GM23338 (cell line): Measurements from ENCODE around the gene CWC15. TPM values are rescaled to one million over a fixed set of nuclear protein-coding genes. Genes with fewer than 3 reads are reported as not detected.

ENCODE experiments used
- ATAC-seq: fragments of 200-7000 bp; cut with Tn5 transposase; 3 replicates; pipeline ENCODE4 v1.9.1; 2020
- DNase-seq: peaks from one replicate; pipeline ENCODE4 v3.0.0-alpha.2; 2015; ENCODE audit warnings: low spot score
- H2AFZ ChIP-seq: fragments of 200-600 bp; sonication (generic); 2 replicates; pipeline ENCODE4 v1.8.0; 2016; ENCODE audit warnings: antibody characterized with exemption, mild to moderate bottlenecking, moderate library complexity
- H3F3A ChIP-seq: fragments of 200-600 bp; sonication (generic); replicated peaks from 2 replicates; pipeline ENCODE4 v1.8.0; 2017; ENCODE audit warnings: antibody characterized with exemption, mixed run types, low read depth
- H3K27ac ChIP-seq: fragments of 200-600 bp; sonication (generic); 2 replicates; pipeline ENCODE4 v1.6.1; 2016; ENCODE audit warnings: low read depth
- H3K27me3 ChIP-seq: fragments of 200-600 bp; sonication (generic); 2 replicates; pipeline ENCODE4 v1.8.0; 2016; ENCODE audit warnings: mild to moderate bottlenecking, mixed run types, moderate library complexity; ENCODE audit not compliant: insufficient read depth
- H3K36me3 ChIP-seq: fragments of 200-600 bp; sonication (generic); 2 replicates; pipeline ENCODE4 v1.8.0; 2016; ENCODE audit warnings: mild to moderate bottlenecking; ENCODE audit not compliant: insufficient read depth
- H3K4me1 ChIP-seq: fragments of 200-600 bp; sonication (generic); 2 replicates; pipeline ENCODE4 v1.8.0; 2016; ENCODE audit warnings: mild to moderate bottlenecking, moderate library complexity; ENCODE audit not compliant: insufficient read depth
- H3K4me2 ChIP-seq: fragments of 200-600 bp; sonication (generic); 2 replicates; pipeline ENCODE4 v1.7.1; 2017; ENCODE audit warnings: mixed run types
- H3K4me3 ChIP-seq: fragments of 200-600 bp; sonication (generic); 2 replicates; pipeline ENCODE4 v1.6.1; 2016; ENCODE audit warnings: mixed run types
- H3K79me2 ChIP-seq: fragments of 200-600 bp; sonication (generic); replicated peaks from 2 replicates; pipeline ENCODE4 v1.8.0; 2017; ENCODE audit warnings: mild to moderate bottlenecking; ENCODE audit not compliant: insufficient read depth
- H3K9me2 ChIP-seq: fragments of 200-600 bp; sonication (generic); 2 replicates; pipeline ENCODE4 v1.8.0; 2017; ENCODE audit not compliant: insufficient read depth
- H4K20me1 ChIP-seq: fragments of 200-600 bp; sonication (generic); replicated peaks from 2 replicates; pipeline ENCODE4 v1.8.0; 2017; ENCODE audit warnings: mild to moderate bottlenecking; ENCODE audit not compliant: insufficient read depth
- H3K27ac Mint-ChIP-seq: 2 replicates; pipeline ENCODE4 v1.8.0; 2020; ENCODE audit warnings: inconsistent platforms, mild to moderate bottlenecking, moderate library complexity, mixed read lengths
- H3K27me3 Mint-ChIP-seq: 3 replicates; pipeline ENCODE4 v1.8.0; 2022; ENCODE audit warnings: low read depth, mild to moderate bottlenecking, moderate library complexity, mixed read lengths, inconsistent platforms; ENCODE audit not compliant: insufficient read depth, poor library complexity
- H3K36me3 Mint-ChIP-seq: 3 replicates; pipeline ENCODE4 v1.8.0; 2021; ENCODE audit warnings: low read depth, mild to moderate bottlenecking, inconsistent platforms, moderate library complexity, mixed read lengths
- H3K4me1 Mint-ChIP-seq: 3 replicates; pipeline ENCODE4 v1.8.0; 2020; ENCODE audit warnings: mild to moderate bottlenecking, inconsistent platforms, mixed read lengths
- H3K4me3 Mint-ChIP-seq: 3 replicates; pipeline ENCODE4 v1.8.0; 2021; ENCODE audit warnings: moderate library complexity, mild to moderate bottlenecking, inconsistent platforms, mixed read lengths
- H3K9me3 Mint-ChIP-seq: 3 replicates; pipeline ENCODE4 v1.8.0; 2020; ENCODE audit warnings: moderate library complexity, mild to moderate bottlenecking, inconsistent platforms, mixed read lengths
- CREB1 ChIP-seq: fragments of 250-450 bp; sonication (Bioruptor Pico); IDR thresholded peaks from 2 replicates; pipeline ENCODE4 v1.5.0; 2020; ENCODE audit warnings: low read depth, mild to moderate bottlenecking, moderate library complexity
- JUNB ChIP-seq: IDR thresholded peaks from one replicate; pipeline ENCODE4 v1.6.1; 2016; ENCODE audit warnings: antibody characterized with exemption; ENCODE audit not compliant: unreplicated experiment
- NANOG ChIP-seq: IDR thresholded peaks from 2 replicates; pipeline ENCODE4 v1.6.1; 2016; ENCODE audit warnings: antibody characterized with exemption, borderline replicate concordance
- ZNF114 ChIP-seq: fragments of 250-450 bp; sonication (Bioruptor Pico); IDR thresholded peaks from 2 replicates; pipeline ENCODE4 v1.5.0; 2020; ENCODE audit warnings: mild to moderate bottlenecking, moderate library complexity
- polyA plus RNA-seq: library from polyadenylated mRNA; unstranded; fragments of >200 nt; fragmentation: Nextera tagmentation; extraction: Ambion mirVana; gene quantifications from 2 replicates; pipeline ENCODE4 v1.2.1, GENCODE V29; 2016
- total RNA-seq: library from RNA; depleted of rRNA; stranded (reverse); fragments of >200 nt; shearing (Covaris generic); gene quantifications from 2 replicates; pipeline ENCODE4 v1.2.3, GENCODE V29; 2014
- TF ChIP-seq, protein P1 (sequence below), 2 experiments: fragments of 200-600 bp in 1 of 2; sonication (generic) in 1 of 2; conservative IDR thresholded peaks; 2 replicates each; pipeline versions ENCODE4 v1.5.1 to v1.6.1; 2016 to 2017; ENCODE audit warnings: antibody characterized with exemption in 2 of 2, low read depth in 2 of 2, mild to moderate bottlenecking in 2 of 2, moderate library complexity in 1 of 2
- TF ChIP-seq, protein P2 (sequence below): fragments of 250-450 bp; sonication (Bioruptor Pico); IDR thresholded peaks from 2 replicates; pipeline ENCODE4 v1.5.0; 2020; ENCODE audit warnings: mild to moderate bottlenecking, moderate library complexity

The CWC15 gene
- total and polyA plus RNA-seq, 2 experiments from 2014 or later: 31.9 to 168 TPM

DNA sequence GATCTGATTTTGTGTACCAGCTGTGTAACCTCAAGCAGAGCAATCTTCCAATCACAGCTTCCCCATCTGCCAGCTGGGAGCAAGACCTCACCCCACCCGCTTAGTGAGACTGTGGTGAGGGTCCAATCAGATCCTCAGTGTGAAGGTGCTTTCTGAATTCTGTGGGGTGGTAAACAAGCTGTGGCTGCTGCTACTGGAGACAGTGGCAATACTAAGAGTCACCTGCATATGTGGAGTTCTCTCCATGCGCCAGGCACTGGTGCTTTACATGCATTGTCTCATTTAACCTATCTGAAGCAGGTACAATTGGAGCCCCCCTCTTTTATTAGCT, 50.4 kb downstream of the CWC15 start (continued):
- TF ChIP-seq, protein P1, sequence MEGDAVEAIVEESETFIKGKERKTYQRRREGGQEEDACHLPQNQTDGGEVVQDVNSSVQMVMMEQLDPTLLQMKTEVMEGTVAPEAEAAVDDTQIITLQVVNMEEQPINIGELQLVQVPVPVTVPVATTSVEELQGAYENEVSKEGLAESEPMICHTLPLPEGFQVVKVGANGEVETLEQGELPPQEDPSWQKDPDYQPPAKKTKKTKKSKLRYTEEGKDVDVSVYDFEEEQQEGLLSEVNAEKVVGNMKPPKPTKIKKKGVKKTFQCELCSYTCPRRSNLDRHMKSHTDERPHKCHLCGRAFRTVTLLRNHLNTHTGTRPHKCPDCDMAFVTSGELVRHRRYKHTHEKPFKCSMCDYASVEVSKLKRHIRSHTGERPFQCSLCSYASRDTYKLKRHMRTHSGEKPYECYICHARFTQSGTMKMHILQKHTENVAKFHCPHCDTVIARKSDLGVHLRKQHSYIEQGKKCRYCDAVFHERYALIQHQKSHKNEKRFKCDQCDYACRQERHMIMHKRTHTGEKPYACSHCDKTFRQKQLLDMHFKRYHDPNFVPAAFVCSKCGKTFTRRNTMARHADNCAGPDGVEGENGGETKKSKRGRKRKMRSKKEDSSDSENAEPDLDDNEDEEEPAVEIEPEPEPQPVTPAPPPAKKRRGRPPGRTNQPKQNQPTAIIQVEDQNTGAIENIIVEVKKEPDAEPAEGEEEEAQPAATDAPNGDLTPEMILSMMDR (conservative IDR thresholded peaks at IDR 0.05; ENCODE audit: low read depth in 2 of 2): no peak
- TF ChIP-seq ZNF114 (CRISPR knock-in tag): no peak
- no peak for TF ChIP-seq CREB1 (CRISPR knock-in tag)

DNA sequence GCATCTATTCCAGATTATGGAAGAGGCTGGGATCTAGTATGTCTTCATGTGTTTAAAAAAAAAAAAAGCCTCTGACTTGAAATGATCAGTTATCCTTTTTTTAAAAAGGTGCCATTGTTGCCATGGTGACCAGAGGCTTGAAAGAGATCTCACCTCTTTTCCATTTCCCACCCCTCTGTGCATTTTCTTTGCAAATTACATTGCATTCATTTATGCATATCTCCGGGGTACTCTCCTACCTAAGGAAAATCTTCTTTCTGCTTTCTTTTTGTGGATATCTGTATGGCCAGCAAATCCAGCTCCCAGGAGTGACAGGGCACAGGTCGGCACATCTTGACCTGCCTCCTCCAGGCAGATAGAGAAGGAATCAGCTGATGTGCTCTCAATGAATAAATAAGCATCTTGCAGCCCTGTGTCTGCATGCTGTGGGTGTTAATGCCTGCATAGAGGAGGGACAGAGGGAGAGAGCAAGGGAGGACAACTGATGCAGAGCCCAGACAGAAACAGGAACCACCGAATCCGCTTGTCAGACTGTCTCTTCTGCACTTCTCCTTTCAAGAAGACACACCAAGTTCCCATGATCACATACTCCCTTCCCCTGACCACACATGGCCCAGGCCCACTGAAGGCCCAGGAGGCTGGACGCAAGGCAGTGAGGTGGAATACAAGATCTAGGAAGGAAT, 50.9 kb downstream of the CWC15 start:
- H3K4me3 ChIP-seq: no peak overlapping the region
- H3K9me2 ChIP-seq: no peaks in the 10 kb centered on the region
- H3F3A ChIP-seq: no peaks in the 10 kb centered on the region
- H3K27ac ChIP-seq: no peak overlapping the region
- no peak overlapping the region for H3K4me2 ChIP-seq
- DNase-seq (no peak), ATAC-seq (no peak)
- Mint-ChIP-seq H3K4me1 (peaks cover 17% of the 10 kb centered on the region), H3K27me3 (no peaks in the 10 kb centered on the region), H3K4me3 (no peak overlapping the region), H3K36me3 (no peaks in the 10 kb centered on the region), H3K9me3 (no peaks in the 10 kb centered on the region), H3K27ac (no peak overlapping the region)
- no peaks in the 10 kb centered on the region for H3K79me2 ChIP-seq
- H2AFZ ChIP-seq: no peak overlapping the region
- H3K36me3 ChIP-seq: no peaks in the 10 kb centered on the region
- H3K27me3 ChIP-seq: no peaks in the 10 kb centered on the region
- H3K4me1 ChIP-seq: no peaks in the 10 kb centered on the region
- no peak for TF ChIP-seq JUNB
- TF ChIP-seq, protein P2, sequence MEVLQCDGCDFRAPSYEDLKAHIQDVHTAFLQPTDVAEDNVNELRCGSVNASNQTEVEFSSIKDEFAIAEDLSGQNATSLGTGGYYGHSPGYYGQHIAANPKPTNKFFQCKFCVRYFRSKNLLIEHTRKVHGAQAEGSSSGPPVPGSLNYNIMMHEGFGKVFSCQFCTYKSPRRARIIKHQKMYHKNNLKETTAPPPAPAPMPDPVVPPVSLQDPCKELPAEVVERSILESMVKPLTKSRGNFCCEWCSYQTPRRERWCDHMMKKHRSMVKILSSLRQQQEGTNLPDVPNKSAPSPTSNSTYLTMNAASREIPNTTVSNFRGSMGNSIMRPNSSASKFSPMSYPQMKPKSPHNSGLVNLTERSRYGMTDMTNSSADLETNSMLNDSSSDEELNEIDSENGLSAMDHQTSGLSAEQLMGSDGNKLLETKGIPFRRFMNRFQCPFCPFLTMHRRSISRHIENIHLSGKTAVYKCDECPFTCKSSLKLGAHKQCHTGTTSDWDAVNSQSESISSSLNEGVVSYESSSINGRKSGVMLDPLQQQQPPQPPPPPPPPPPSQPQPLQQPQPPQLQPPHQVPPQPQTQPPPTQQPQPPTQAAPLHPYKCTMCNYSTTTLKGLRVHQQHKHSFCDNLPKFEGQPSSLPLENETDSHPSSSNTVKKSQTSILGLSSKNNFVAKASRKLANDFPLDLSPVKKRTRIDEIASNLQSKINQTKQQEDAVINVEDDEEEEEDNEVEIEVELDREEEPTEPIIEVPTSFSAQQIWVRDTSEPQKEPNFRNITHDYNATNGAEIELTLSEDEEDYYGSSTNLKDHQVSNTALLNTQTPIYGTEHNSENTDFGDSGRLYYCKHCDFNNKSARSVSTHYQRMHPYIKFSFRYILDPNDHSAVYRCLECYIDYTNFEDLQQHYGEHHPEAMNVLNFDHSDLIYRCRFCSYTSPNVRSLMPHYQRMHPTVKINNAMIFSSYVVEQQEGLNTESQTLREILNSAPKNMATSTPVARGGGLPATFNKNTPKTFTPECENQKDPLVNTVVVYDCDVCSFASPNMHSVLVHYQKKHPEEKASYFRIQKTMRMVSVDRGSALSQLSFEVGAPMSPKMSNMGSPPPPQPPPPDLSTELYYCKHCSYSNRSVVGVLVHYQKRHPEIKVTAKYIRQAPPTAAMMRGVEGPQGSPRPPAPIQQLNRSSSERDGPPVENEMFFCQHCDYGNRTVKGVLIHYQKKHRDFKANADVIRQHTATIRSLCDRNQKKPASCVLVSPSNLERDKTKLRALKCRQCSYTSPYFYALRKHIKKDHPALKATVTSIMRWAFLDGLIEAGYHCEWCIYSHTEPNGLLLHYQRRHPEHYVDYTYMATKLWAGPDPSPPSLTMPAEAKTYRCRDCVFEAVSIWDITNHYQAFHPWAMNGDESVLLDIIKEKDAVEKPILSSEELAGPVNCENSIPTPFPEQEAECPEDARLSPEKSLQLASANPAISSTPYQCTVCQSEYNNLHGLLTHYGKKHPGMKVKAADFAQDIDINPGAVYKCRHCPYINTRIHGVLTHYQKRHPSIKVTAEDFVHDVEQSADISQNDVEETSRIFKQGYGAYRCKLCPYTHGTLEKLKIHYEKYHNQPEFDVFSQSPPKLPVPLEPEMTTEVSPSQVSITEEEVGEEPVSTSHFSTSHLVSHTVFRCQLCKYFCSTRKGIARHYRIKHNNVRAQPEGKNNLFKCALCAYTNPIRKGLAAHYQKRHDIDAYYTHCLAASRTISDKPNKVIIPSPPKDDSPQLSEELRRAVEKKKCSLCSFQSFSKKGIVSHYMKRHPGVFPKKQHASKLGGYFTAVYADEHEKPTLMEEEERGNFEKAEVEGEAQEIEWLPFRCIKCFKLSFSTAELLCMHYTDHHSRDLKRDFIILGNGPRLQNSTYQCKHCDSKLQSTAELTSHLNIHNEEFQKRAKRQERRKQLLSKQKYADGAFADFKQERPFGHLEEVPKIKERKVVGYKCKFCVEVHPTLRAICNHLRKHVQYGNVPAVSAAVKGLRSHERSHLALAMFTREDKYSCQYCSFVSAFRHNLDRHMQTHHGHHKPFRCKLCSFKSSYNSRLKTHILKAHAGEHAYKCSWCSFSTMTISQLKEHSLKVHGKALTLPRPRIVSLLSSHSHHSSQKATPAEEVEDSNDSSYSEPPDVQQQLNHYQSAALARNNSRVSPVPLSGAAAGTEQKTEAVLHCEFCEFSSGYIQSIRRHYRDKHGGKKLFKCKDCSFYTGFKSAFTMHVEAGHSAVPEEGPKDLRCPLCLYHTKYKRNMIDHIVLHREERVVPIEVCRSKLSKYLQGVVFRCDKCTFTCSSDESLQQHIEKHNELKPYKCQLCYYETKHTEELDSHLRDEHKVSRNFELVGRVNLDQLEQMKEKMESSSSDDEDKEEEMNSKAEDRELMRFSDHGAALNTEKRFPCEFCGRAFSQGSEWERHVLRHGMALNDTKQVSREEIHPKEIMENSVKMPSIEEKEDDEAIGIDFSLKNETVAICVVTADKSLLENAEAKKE (CRISPR knock-in tag): no peak
- TF ChIP-seq, protein P1 (conservative IDR thresholded peaks at IDR 0.05; ENCODE audit: low read depth in 2 of 2): no peak
- TF ChIP-seq NANOG: no peak
- H4K20me1 ChIP-seq: no peaks in the 10 kb centered on the region; the same call in 1 of the 2 replicates
